Stimulated activated CD4-positive, alpha-beta T cell treated with anti-CD3 and anti-CD28 coated beads, Interleukin-4, amount 100 ng/mL, for 4 hours (primary cell): Measurements from ENCODE around the gene MAP1B.

Source experiments
- DNase-seq, 2 experiments: peaks; one replicate each; pipeline ENCODE4 v3.0.0-alpha.2; 2020

Gene MAP1B

DNA sequence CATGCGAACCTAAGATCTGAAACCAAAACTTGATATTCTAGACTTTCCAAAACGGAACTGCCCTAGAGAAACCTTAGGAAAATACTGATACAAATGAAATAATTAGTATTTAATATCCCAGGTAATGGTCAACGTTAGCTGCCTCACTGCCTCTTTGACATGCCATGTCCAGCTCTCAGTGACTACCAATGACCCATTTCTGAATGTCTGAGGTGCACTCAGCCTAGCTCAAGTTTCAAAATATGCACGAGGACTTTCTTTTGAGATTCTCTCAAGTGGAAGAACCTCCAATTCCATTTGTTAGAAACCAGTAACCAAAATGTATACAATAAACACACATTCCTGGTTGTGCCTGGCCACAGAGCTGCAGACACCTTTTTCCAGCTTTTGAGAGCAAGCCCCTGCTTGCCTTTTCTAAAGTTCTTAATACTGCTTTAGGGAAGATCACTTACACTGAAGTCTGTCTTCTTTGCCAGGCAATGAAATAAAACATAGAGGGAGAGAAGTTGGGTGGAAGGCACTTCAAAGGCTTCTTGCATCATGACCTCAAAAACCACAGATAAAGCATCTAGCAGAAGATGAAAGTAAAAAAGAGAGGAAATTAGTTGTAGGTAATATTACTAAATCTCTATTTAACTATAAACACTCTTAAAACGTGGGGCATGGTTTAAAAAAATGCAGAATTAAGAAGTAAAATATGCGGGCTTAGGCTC lies 124.9 kb downstream of the MAP1B start:
- no peak for DNase-seq

DNA sequence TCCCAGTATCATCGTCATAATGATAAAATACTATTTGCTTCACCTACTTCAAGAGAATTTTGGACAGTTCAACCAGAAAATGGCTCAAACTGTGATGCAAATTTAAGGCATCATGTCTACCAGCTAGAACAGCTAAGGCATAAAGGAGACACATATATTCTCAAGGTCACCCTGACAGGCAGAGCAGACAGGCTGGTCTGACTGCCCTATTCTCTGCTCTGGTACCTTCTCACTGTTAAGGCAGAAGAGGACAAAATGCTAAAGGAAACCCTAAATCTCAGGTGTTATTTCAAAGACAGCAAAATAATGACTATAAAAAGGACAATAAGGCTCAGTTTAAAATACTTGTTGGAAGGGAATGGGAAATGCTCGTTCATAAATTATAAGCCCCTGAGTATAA lies 125.6 kb downstream of the MAP1B start:
- DNase-seq = no peak

DNA sequence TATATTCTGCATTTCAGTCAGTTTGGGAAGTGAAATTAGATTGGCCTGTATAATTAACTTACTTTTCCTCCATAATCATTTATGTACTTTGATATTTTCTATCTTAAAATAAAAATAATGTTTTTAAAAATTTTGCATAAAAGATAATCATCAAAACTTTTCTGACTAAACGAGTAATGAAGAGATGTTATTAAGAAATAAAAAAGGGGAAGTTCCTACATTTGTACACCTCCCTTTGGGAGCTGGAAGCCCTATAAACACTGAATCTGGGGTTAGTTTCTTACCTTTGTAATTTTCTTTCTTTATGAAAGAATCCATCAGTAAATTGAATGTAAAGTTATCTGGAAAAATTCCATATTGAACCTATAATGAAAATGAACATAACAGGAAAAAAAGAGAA lies 126.6 kb downstream of the MAP1B start:
- no peak for DNase-seq

DNA sequence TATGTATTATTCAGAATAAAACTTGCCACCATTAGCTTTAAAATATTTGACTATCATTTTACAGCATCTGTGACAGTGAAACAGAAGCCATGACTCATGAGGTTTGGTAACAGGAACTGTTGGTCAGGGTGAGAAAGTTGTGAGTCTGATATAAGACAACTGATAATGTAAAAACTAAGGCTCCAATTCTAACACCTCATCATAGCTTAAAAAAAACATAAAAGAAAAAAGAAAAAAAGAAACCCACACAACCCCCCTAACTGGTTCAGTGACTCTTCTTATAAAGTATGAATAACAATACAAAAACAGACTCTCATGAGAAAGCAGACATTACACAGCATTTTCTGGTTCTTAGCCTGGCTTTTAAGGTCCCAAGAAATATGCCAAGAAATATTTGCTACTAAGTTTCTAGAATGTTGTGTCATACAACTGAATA lies 127.0 kb downstream of the MAP1B start:
- DNase-seq = peak in 1 of 2 experiments; percentile 15

DNA sequence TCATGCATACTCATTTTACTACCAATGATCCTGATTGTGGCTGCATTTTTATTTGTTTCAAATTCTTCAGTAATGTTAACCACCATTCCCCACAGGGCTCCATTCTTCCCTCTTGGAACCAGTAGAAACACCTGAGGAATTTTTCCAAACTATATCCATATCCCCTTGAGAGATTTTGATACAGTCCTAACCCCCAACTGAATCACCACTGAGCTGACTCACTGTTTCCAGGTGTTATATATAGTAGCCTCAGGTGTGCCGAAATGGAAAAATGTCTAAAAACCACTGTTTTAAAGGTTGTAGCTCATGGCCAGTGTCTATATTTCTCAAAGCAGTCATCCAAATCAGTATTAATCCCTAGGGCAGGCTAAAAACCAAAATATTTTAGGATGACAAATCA lies 127.6 kb downstream of the MAP1B start:
- DNase-seq = no peak

DNA sequence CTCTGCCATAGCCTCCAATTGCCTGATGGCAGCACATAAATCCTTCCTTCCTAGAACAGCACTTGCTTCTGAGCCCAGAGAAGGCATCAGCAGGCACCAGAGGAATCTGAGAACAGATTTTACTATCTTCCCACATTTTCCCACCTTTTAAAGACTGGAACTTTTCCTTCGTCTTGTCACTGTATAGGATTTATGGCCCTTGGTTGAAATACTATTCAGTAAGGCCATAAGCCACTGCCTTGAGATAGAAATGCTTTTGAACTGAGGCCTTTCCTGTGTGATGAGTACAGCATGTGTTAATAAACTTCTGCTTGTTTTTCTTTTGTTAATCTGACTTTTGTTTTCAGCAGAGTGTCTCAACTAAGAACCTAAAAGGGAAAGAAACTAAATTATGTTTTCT lies 128.4 kb downstream of the MAP1B start:
- no peak for DNase-seq

GRCh38 chr5:72237415-72237814 lies 130.1 kb downstream of the MAP1B start:
- DNase-seq = no peak

DNA sequence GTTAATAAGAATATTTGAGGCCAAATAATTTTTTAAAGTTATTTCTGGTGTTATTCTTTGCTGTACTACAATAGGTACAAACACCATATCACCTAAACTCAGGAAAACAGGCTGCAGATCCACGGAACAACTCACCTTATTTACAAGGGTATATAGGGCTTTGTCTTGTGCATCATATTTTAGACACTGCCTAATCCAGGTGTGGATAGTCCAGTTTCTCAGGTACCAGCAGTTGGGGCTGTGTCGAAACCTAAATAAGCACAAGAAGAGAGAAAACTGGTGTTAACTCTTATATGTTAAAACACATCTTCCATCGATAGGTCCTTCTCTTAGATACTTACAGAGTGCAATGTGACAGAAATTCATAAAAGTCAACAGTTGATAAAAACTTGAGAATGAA lies 130.6 kb downstream of the MAP1B start:
- DNase-seq = no peak

- DNase-seq = no peak
Measured at GRCh38 chr5:72238712-72239445, 131.6 kb downstream of the MAP1B start.

DNA sequence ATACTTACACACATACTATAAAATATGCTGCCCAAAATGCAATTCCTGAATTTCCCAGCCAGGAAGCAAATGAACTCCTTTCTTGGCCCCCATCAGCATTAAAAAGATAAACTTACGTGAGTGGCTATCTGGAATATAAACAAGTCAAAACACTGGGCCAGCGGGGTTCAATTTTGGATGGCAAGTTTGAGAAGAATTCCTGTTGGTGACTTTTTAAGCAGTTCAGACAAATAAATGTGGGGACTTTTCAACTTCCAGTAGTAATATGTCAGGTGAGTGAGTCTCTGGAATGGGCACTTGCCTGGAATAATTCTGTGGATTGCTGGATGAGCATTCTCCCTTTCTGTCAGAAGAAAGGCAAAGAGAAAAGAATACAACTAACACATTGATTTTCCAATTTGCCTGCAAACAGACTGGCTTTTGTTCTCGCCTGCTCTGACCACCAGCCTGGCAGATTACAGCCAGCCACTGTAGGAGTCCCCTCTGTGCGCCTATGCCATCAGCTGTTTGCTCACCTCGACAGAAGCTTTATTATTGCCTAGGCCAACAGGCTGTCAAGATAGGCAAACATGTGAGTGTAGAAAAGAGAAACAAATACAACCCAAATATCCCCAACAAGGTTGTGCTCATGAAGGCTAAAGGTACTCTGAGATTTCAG lies 134.2 kb downstream of the MAP1B start:
- no peak for DNase-seq

DNA sequence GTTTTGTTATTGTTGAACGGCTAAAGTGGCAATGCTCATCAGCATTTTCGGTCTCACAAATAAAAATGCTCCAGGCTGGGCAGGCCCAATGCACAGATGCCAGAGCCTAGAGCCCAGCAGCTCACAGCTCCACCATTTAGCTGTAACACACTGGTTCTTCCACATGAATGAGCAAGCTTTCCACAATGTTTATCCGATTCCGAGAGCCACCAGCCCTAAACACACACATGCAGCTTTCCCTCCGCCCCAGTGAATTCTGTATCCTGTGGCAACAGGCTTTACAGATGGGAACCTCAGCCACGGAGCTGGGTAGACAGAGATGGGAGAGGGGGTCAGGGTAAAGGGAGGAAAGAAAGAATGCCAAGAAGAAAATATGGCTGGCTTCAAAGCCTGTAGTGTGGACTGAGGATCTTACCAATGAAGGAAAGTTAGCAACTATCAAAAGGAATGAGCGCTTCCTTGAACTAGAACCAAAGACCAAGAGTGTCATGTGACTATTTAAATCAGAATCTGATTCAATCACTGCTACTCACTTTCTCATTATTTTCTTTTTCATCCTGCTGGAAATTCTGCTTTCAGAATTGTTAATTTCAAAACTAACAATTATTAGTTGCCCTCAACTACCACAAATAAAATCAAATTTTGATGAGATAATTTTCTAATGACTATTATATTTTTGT lies 135.7 kb downstream of the MAP1B start:
- no peak for DNase-seq

DNA sequence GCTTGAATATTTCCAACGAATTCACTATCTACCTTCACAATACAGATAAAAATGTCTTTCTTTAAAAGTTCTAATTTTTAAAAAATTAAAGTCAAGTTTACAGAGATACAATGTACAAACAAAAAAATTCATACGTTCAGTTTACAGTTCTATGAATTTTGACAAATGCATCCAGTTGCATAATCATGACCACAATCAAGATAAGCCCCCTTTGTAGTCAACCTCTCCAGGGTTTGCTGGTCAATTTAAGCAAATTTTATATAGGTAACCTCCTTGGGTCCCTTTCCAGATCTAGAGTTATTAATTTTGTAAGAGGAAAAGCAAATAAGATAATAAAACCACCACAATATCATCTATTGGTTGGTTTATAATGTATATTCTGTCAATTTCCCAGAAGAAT lies 136.4 kb downstream of the MAP1B start:
- no peak for DNase-seq

DNA sequence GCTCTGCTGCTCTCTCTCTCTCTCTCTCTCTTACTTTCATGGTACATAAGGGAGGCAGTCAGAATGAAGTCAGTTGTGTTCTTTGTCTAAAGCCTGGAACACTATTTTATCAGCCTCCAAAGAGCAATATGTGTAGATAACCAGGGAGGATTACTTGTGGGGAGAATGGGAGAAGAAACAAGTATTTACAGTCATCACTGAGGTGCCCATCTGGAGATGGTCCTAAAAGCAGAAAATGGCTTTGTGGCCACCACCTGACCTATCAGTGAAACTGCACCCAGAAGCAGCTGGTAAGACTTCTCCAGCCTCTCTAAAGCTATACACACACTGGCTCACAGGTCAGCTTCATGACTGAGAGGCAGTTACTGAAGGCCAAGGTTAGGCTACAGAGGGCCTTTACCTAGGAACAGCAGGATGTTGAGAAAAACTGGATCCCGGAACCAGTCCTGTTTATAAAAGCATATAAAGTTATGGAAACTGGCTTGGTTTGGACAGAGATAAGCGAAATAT lies 137.6 kb downstream of the MAP1B start:
- no peak for DNase-seq

DNA sequence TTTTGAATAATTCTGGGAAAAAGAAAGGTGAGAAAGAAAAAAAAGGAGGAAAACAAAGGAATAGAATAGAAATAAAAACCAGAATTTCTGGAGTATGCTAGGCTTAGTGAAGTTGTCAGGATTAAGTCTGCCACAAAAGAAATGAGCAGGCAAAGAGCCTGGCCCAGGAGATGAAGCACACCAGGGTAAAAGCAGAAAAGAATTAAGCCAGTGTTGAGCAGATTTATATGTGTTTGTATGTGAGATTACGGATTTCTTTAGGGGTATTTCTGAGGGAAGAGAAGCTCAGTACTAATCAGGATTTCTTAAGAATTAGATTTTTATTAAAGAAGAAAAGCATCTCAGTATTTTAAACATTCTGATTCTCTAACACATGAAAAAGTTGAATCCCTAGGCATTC lies 138.3 kb downstream of the MAP1B start:
- no peak for DNase-seq

DNA sequence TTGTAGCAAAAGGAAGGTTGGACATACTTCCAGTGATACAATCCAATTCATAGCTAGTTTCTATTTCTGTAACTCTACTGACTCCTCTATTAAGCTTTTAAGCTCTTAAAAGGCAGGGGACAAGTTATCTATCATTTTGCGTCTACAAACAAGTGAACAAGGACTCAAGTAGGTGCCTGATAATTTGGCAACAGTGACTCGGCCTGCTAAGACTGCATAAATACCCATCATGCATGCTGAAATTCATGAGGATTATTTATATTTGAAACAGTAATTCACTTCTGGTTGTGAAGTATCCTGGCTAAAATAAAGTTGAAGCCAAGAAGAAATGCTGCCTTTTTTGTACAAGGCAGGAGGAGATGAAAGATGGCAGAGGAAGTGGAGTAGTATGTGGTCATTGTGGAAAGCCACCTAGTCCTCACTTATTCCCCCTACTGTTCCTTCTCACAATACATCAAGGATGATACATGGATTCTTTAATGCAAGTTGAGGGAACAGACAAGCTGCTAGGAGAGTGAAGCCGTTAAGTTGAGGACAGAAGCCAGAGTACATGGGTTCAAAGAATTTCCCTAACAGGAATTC lies 138.8 kb downstream of the MAP1B start:
- DNase-seq = no peak

DNA sequence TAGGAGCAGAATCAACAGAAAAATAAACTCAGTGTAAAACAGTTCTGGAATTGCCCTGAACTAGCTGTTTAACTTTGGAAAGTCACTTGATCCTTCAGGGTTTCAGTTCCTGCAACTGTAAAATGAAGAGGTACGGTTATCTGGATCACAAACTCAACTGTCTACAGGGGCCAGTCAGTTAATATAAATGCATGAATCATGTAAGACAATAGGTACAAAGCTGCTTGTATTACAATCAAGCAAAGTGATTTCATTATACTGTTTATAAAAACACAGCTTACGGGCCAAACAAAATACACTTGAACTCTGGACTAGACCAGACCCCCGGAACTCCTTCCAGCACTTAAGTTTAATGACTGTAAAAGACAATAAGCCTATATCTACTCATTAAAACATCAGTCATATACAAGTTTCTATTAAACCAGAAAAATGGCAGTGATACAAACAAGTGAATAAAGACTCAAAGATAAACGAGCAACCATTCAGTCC lies 139.7 kb downstream of the MAP1B start:
- DNase-seq = no peak

DNA sequence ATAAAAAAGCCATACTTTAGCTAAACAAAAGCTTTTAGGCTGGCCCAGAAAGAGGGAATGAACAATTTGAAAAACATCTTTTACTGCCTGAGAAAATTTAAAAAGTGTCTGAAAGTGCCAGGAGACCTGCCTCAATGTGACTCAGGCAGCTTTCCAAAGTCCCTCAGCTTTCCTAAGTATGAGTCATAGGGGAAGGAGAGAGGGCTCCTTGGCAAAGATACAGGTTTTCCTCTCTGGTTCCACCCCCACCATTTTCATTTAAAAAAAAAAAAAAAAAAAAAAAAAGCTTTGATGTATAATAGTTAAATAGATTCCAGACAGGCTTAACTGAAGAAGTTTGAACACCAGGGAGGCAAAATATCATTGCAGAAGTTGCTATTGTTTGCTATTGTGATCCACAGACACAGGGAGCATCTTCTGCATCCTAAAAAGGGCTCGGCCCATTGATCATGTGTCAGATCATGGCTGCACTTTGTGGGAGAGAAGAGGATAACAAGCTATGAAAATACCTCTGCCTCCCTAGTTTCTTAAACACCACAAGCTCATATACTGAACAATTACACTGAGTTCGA lies 141.2 kb downstream of the MAP1B start:
- no peak for DNase-seq

GRCh38 chr5:72251386-72251785 lies 144.1 kb downstream of the MAP1B start:
- DNase-seq = no peak

GRCh38 chr5:72252008-72252407 lies 144.7 kb downstream of the MAP1B start:
- DNase-seq = no peak

DNA sequence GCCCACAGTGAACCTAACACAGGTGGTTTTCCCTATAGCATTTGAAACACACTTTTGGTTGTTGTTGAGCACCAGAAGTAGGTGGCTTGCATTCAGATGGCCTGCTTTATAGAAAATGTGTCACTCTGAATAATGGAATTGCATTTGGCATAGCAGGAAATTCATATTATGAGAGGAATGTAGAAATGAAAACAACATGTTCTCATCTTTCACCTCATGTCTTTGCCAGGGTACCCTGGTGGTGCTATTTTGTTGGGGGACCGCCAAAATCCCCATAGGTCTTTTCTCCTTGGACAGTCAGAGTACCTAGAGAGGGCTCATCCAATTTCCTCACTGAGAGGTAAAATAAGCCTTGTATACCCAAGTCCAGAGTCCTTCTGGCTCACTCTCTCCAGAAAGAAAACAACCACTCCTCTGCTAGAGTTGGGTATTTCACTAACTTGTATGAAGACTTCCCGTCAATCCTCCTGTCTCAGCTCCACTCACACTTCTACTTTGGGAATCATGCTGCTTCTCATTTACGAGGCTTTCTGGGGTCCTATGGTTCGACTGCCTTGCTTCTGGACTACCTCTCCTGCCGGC lies 145.4 kb downstream of the MAP1B start:
- DNase-seq = no peak

- no peak for DNase-seq
Measured at GRCh38 chr5:72255237-72255636, 148.0 kb downstream of the MAP1B start.

DNA sequence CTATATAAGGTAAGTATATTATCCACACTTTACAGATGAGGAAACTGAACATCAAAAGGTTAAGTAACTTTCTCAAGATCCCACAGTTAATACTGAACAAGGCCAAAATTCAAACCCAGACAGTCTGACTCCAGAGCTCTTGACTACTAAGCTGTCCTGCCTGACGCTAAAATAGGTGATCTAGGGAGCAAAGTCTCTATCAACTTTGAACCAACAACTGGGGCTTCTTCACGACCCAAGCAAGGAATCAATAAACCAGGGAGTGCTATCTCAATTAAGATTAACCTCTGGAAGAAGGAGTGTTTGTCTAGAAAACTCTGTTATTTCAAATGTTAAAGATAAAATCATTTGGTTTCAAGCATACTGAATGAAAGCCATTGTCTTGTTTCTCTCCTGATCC lies 148.4 kb downstream of the MAP1B start:
- no peak for DNase-seq
